GM23248 (cell line): ENCODE measurements around the gene SERINC3. TPM values are rescaled to one million over a fixed set of nuclear protein-coding genes. Genes with fewer than 3 reads are reported as not detected.

Source experiments
- DNase-seq: peaks from one replicate; pipeline ENCODE4 v3.0.0-alpha.2; 2015
- H2AFZ ChIP-seq: fragments of 200-600 bp; sonication (generic); 2 replicates; pipeline ENCODE4 v1.6.1; 2016; ENCODE audit warnings: antibody characterized with exemption
- H3F3A ChIP-seq: fragments of 200-600 bp; sonication (generic); 2 replicates; pipeline ENCODE4 v1.6.1; 2016; ENCODE audit warnings: mild to moderate bottlenecking, antibody characterized with exemption, mixed run types; ENCODE audit not compliant: insufficient read depth
- H3K27ac ChIP-seq: fragments of 200-600 bp; sonication (generic); 2 replicates; pipeline ENCODE4 v1.5.1; 2016; ENCODE audit warnings: mild to moderate bottlenecking
- H3K27me3 ChIP-seq: fragments of 200-600 bp; sonication (generic); replicated peaks from 2 replicates; pipeline ENCODE4 v1.6.1; 2016; ENCODE audit warnings: mild to moderate bottlenecking; ENCODE audit not compliant: insufficient read depth
- H3K36me3 ChIP-seq: fragments of 200-600 bp; sonication (generic); 2 replicates; pipeline ENCODE4 v1.6.1; 2016; ENCODE audit warnings: low read depth, mild to moderate bottlenecking
- H3K4me1 ChIP-seq: fragments of 200-600 bp; sonication (generic); 2 replicates; pipeline ENCODE4 v1.6.1; 2016; ENCODE audit warnings: mild to moderate bottlenecking; ENCODE audit not compliant: insufficient read depth
- H3K4me2 ChIP-seq: fragments of 200-600 bp; sonication (generic); one replicate; pipeline ENCODE4 v1.6.1; 2016; ENCODE audit warnings: mild to moderate bottlenecking; ENCODE audit not compliant: unreplicated experiment
- H3K4me3 ChIP-seq: fragments of 200-600 bp; sonication (generic); 2 replicates; pipeline ENCODE4 v1.5.1; 2016; ENCODE audit warnings: mild to moderate bottlenecking
- H3K79me2 ChIP-seq: fragments of 200-600 bp; sonication (generic); 2 replicates; pipeline ENCODE4 v1.6.1; 2016; ENCODE audit warnings: mild to moderate bottlenecking; ENCODE audit not compliant: insufficient read depth
- H3K9ac ChIP-seq: fragments of 200-600 bp; sonication (generic); 2 replicates; pipeline ENCODE4 v1.6.1; 2016; ENCODE audit warnings: mild to moderate bottlenecking
- H3K9me2 ChIP-seq: fragments of 200-600 bp; sonication (generic); 2 replicates; pipeline ENCODE4 v1.6.1; 2016; ENCODE audit warnings: mixed run types, mild to moderate bottlenecking, moderate library complexity; ENCODE audit not compliant: insufficient read depth
- H3K9me3 ChIP-seq: fragments of 200-600 bp; sonication (generic); one replicate; pipeline ENCODE4 v1.6.1; 2017; ENCODE audit warnings: low read depth
- H4K20me1 ChIP-seq: fragments of 200-600 bp; sonication (generic); 2 replicates; pipeline ENCODE4 v1.6.0; 2016; ENCODE audit not compliant: insufficient read depth
- EZH2 ChIP-seq: fragments of 200-600 bp; sonication (generic); IDR thresholded peaks from 2 replicates; pipeline ENCODE4 v1.6.1; 2018; ENCODE audit warnings: antibody characterized with exemption, mild to moderate bottlenecking; ENCODE audit not compliant: insufficient read depth, poor library complexity, severe bottlenecking
- EZH2phosphoT487 ChIP-seq: fragments of 200-600 bp; sonication (generic); IDR thresholded peaks from 2 replicates; pipeline ENCODE4 v1.6.1; 2018; ENCODE audit warnings: antibody characterized with exemption, moderate library complexity, mild to moderate bottlenecking, low read depth; ENCODE audit not compliant: insufficient read depth
- WGBS, 2 experiments: methylation state at CpG; one replicate each; pipeline ENCODE4 v1.1.6; 2015 to 2017; ENCODE audit warnings: low lambda C conversion rate in 2 of 2, low coverage in 1 of 2; ENCODE audit errors: missing lambda C conversion rate in 2 of 2; 5-methylcytosine and 5-hydroxymethylcytosine counted together
- in situ Hi-C: fragments of 300-500 bp; cut with MboI; formaldehyde crosslinking; loops from 2 replicates; pipeline ENCODE4 v1.15.0; 2020
- polyA plus RNA-seq: library from polyadenylated mRNA; unstranded; fragments of >200 nt; fragmentation: Nextera tagmentation; extraction: Ambion mirVana; gene quantifications from 2 replicates; pipeline ENCODE4 v1.2.1, GENCODE V29; 2016
- total RNA-seq: library from RNA; depleted of rRNA; stranded (reverse); fragments of >200 nt; shearing (Covaris generic); gene quantifications from 2 replicates; pipeline ENCODE4 v1.2.3, GENCODE V29; 2014; rRNA removed

The SERINC3 gene
- total RNA-seq (105 and 141 TPM in 2 replicates), polyA plus RNA-seq (194 and 202 TPM in 2 replicates)

DNA sequence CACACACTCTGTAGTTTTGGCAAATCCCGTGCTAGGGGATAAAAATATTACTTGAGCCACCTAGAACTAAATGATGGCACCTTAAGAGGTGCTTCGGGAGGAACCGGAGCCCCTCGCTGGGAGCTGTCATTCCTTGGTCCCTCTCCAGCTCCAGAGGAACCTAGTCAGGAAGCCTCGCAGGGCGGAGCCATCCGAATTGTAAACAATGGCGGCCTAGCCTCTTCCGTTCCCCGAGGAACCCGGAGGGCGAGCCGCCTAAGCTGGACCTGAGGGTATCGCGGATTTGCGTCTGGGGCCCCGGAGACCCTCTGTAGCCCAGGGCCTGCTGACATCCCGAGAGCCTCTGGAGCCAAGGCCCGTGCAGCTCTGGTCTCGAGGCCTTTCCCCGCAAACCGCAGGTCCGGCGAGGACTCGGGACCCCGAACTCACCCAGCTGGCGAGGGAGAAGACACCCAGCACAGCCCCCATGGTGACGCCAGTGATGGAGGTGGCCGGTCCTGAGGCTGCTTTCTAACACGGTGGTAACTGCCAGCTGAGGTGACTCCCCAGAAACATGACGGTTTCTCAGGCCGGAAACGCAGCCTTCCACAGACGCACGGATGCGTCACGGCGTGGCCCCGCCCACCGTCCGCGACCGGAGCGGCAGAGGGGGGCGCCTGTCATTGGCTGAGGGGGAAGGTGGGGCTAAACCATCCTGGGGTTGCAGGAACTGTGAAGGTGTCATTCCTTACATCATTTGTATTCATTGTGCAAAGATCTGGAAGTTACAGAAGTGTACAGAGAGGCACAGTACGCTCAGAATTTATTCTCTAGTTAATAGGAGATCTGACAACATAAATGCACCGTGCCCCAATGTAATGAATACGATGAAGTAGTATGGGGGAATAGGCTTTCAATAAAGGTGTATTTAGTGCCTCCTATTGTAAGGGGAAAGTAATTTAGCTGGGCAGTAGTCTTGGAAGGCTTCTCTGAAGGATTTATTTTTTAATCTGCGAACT, at the start of gene SERINC3:
Gene SERINC3 (minus strand): TSS at position 587 of the 998 bp plus-strand sequence. CDS start 119 bp downstream, at position 468.
- H3K4me1 ChIP-seq: peaks cover 42% of the 10 kb centered on the region
- 1% methylated on average over 41 to 48 of the region's 49 CpGs for WGBS, 2 experiments
- peak within 1 kb of the TSS; percentile 98 for H3K27ac ChIP-seq
- H3K9me3 ChIP-seq: no peaks in the 10 kb centered on the region
- in situ Hi-C loops: no loop called here
- H3K9me2 ChIP-seq: no peaks in the 10 kb centered on the region
- no peak for TF ChIP-seq EZH2
- no peak for TF ChIP-seq EZH2phosphoT487
- peak; percentile 99 for DNase-seq
- peaks cover 50% of the 10 kb centered on the region for H3K79me2 ChIP-seq
- H3K4me3 ChIP-seq: peak within 1 kb of the TSS; percentile 93
- peak within 1 kb of the TSS; percentile 95 for H3K4me2 ChIP-seq
- no peaks in the 10 kb centered on the region for H4K20me1 ChIP-seq
- no peaks in the 10 kb centered on the region for H3K36me3 ChIP-seq
- peak within 1 kb of the TSS; percentile 77 for H2AFZ ChIP-seq
- H3K27me3 ChIP-seq: no peaks in the 10 kb centered on the region
- peak within 1 kb of the TSS; percentile 99 for H3K9ac ChIP-seq
- H3F3A ChIP-seq: peaks cover 17% of the 10 kb centered on the region

- 70 to 71% methylated on average over 6 of the region's 6 CpGs for WGBS, 2 experiments
- H3K79me2 ChIP-seq: 0 out of 2 replicates have a peak, but pooled peaks cover 13% of the 10 kb centered on the region
- TF ChIP-seq EZH2 (no peak), EZH2phosphoT487 (no peak)
- in situ Hi-C loops: no loop called here
- no peaks in the 10 kb centered on the region for H3K9me3 ChIP-seq
- peaks cover 32% of the 10 kb centered on the region for H3F3A ChIP-seq
- no peak for DNase-seq
- no peaks in the 10 kb centered on the region for H3K36me3 ChIP-seq
- H3K27ac ChIP-seq: peak overlapping the region; percentile 98
- peaks cover 35% of the 10 kb centered on the region for H3K4me1 ChIP-seq
- no peaks in the 10 kb centered on the region for H3K27me3 ChIP-seq
- no peak overlapping the region for H3K4me3 ChIP-seq
- H4K20me1 ChIP-seq: no peaks in the 10 kb centered on the region
- H3K9ac ChIP-seq: peak overlapping the region; percentile 82; the same call in 1 of the 2 replicates
- H3K4me2 ChIP-seq: peak overlapping the region; percentile 78
- H3K9me2 ChIP-seq: no peaks in the 10 kb centered on the region
- no peak overlapping the region for H2AFZ ChIP-seq
These were observed 49.6 kb upstream of the SERINC3 start for GRCh38 chr20:44571362-44571988.

DNA sequence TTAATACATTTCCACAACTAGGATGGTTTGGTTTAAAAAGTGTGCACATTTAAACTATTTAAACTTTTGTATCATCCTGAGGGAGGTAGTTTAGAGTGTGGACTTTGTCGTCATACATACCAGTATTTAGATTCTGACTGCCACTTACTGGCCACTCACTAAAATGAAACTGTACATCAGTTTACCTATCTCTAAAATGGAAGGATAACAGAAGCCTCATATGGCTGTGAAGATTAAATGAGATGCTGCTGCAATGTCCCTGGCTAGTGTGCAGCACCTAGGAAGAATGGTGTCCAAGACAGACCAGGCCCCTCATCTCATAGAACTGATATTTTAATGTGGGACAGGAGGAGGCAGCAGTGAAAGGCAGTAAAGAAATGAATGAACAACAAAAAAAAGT, 48.5 kb upstream of the SERINC3 start:
- no peak overlapping the region for H3K4me2 ChIP-seq
- no peaks in the 10 kb centered on the region for H3K27me3 ChIP-seq
- no peaks in the 10 kb centered on the region for H3K36me3 ChIP-seq
- H3F3A ChIP-seq: peaks cover 26% of the 10 kb centered on the region
- H3K4me3 ChIP-seq: no peak overlapping the region
- no peak overlapping the region for H2AFZ ChIP-seq
- peaks cover 30% of the 10 kb centered on the region for H3K4me1 ChIP-seq
- no peaks in the 10 kb centered on the region for H4K20me1 ChIP-seq
- H3K9ac ChIP-seq: no peak overlapping the region
- H3K79me2 ChIP-seq: 0 out of 2 replicates have a peak, but pooled peaks cover 13% of the 10 kb centered on the region
- DNase-seq: no peak
- WGBS, 2 experiments: 65 to 87% methylated on average over 1 of the region's 1 CpG
- H3K9me2 ChIP-seq: no peaks in the 10 kb centered on the region
- no peaks in the 10 kb centered on the region for H3K9me3 ChIP-seq
- TF ChIP-seq EZH2phosphoT487 (no peak), EZH2 (no peak)
- no peak overlapping the region for H3K27ac ChIP-seq
- in situ Hi-C loops: no loop called here

- no peaks in the 10 kb centered on the region for H4K20me1 ChIP-seq
- H3K36me3 ChIP-seq: no peaks in the 10 kb centered on the region
- TF ChIP-seq EZH2phosphoT487: no peak
- TF ChIP-seq EZH2: no peak
- no peak overlapping the region for H3K4me3 ChIP-seq
- H3F3A ChIP-seq: peaks cover 6% of the 10 kb centered on the region
- H3K9me2 ChIP-seq: no peaks in the 10 kb centered on the region
- in situ Hi-C loops: no loop called here
- no peak for DNase-seq
- H3K27ac ChIP-seq: no peak overlapping the region
- H3K79me2 ChIP-seq: 0 out of 2 replicates have a peak, but pooled peaks cover 5% of the 10 kb centered on the region
- no peak overlapping the region for H3K4me2 ChIP-seq
- H3K9ac ChIP-seq: no peak overlapping the region
- no peak overlapping the region for H2AFZ ChIP-seq
- no peaks in the 10 kb centered on the region for H3K9me3 ChIP-seq
- peaks cover 6% of the 10 kb centered on the region for H3K4me1 ChIP-seq
- H3K27me3 ChIP-seq: no peaks in the 10 kb centered on the region
These were observed 44.9 kb upstream of the SERINC3 start for GRCh38 chr20:44566811-44567210.
